Measurements from ENCODE around the gene SLC25A11.
"Not testable (repeated sequence)": the region's sequence is repeated elsewhere in the genome, so short reads cannot be mapped to it uniquely, and the experiment has no call there.

SLC25A11 gene

DNA sequence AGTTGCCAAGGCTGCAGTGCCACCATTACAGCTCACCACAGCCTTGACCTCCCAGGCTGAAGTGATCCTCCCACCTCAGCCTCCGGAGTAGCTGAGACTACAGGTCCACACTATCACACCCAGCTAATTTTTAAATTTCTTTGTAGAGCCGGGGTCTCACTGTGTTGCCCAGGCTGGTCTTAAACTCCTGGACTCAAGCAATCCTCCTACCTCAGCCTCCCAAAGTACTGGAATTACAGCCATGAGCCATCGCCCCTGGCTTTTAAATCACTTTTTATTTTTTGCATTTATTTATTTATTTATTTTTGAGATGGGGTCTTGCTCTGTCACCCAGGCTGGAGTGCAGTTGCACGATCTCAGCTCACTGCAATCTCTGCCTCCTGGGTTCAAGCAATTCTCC, 25.3 kb downstream of the SLC25A11 start:
- not testable (repeated sequence) for DNase-seq (ENCODE audit: low read depth)

DNA sequence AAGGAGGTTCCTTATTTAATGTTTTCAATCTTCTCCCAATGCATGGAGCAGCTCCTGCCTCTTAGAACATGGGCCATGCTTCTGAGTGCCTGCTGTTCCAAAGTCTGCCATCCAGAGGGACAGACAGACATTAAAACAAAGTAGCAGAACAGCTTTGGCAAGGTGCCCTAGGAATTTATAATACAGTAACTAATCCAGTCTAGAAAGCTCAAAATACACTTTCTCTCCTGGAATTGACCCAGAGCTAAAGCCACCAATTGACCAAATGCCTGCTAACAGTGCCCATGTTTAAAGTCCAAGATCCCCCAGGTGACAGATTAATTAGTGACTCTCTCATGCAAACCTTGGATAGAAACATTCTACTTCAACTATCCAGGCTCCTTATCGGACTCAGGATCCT, 25.9 kb downstream of the SLC25A11 start:
- no peak for DNase-seq (ENCODE audit: low read depth)

DNA sequence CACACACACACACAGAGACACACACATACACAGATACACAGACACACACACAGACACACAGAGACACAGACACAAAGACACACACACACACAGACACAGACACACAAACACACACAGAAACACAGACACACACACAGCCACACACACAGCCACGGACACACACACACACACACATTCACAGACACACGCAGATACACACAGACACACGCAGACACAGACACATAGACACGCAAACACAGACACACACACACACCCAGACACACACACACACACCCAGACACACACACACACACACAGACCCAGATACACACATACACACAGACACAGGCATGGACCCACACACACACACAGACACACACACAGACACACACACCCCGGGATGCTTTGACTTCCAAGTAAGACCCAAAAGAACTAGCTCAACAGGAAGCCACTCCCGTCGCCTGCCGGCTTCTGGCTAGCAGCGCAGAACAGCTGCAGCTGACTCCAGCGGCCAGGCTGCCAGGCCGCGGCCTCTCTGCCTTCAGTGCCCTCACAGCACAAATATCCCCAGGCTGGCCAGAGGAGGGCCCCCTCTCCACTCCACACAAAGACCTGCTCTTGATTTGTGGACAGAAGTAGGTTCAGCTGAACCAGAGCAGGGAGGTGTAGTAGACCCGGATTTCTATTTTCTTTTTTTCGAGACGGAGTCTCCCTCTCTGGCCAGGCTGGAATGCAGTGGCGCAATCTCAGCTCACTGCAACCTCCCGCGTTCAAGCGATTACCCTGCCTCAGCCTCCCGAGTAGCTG, 30.9 kb downstream of the SLC25A11 start:
- peak; percentile 70 for DNase-seq (ENCODE audit: low read depth)

DNA sequence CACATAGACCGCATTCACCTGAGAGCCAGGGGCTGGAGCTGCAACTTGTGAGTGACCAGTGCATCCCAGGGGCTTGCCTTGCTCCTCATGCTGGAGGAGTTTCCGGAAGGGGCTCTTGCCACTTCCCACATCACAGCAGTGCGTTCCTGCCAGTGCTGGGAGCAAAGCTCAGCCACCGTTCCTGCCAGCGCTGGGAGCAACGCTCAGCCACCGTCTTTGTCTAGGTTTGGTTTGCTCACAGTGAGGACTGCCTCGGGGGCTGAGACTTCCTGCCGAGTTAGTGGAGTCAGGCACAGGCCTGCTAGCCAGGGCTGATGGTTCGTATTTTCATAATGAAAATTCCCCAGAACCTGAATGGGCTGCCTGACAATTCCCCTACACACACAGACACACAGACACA, 31.5 kb downstream of the SLC25A11 start:
- no peak for DNase-seq (ENCODE audit: low read depth)

DNA sequence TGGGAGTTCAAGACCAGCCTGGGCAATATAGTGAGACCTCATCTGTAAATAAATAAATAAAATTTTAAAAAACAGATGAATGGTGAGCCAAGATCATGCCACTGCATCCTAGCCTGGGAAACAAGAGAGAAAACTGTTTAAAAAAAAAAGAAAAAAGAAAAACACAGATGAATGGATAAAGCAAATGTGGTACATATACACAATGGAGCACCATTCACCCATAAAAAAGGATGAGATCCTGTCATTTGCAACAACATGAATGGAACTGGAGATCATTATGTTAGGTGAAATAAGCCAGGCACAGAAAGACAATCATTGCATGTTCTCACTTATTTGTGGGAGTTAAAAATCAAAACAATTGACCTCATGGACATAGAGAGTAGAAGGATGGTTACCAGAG, 33.2 kb downstream of the SLC25A11 start:
- DNase-seq (ENCODE audit: low read depth) = not testable (repeated sequence)

DNA sequence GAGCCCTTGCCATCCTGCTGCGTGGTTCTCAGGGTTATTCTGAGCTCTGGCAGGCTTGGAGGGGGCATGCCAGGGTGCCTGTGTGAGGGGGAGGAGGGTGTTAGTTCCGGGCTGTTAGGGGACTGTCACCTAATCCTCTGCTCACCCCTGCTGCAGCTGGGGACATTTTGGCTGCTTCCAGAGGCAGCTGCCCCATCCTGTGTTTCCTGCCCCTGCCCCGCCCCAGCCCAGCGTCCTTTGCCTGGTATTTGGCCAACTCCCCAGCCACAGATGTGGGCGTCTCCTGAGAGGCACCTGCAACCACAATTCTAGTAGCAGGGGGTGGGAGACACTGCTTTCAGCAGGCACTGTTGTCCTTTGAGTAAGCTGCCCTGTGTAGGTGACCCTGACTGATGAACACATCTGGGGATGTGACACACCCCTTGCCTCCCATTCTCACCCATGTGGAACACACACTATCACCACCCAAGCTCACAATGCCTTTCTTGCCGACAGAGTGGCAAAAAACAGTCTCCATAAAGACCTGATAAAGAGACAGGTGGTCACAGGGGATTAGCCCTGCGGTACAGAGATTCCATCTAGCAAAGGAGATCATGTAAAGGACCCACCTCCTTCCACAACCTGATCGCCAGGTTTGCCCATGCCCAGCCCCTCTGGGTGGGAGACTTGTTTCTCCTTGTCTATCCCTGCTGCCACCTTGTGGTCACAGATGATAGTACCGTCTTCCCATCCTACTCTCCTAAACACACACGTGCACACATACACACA, 36.6 kb downstream of the SLC25A11 start, which contains the start of gene CHRNE:
Gene CHRNE, minus strand, starts transcription at position 48 of the 768 bp plus-strand sequence. Its CDS starts 35 bp downstream, at position 13.
- peak; percentile 67 for DNase-seq (ENCODE audit: low read depth)

DNA sequence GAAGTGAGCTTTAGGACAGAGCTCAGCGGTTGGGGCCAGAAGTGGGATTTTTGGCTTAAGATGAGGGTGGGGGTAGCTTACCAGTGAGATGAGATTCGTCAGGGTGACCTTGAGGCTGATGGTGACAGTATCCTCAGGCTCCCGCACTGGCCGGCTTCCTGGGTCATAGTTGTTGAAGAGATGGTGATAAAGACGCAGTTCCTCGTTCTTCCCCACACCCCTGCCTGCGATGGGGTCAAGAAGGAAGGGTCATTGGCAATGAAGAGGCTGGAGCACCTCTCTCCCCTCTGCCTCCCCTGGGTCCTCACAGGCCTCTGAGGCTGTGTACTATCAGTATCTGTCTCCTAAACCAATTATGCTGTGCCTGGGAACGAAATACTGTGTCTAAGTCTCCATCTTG, 37.3 kb downstream of the SLC25A11 start:
- no peak for DNase-seq (ENCODE audit: low read depth)

DNA sequence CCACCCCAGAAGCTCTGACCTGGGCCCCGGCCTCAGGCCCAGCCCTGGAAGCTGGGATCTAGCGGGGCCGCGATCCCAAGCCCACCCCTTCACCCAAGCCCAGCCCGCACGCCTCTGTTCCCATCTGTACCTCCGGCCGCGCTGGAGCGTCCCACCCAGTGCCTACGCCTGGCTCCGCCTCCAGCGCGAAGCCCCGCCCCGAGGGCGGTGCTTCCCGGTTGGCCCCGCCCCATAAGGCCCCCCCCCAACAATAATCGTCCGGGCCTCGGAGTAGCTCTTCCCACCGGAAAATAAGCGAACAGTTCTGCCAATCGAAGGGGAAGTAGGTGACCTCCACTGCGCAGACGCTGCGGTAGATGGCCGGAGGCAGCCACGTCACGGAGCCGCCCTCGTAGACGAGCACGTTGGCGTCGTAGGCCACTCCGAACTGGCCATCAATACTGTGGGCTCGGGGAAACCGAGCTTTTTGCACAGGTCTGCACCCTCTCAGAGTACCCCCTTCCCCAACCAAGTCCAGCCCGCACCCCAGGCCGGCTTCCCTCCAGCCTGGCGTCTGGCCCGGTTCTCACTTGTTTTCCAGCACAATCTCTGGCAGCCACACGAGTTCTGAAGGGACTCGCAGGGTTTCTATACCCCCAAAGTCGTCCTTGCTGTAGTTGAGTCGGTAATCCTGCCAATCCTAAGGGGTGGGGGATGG, 38.0 kb downstream of the SLC25A11 start:
- DNase-seq (ENCODE audit: low read depth) = no peak

DNA sequence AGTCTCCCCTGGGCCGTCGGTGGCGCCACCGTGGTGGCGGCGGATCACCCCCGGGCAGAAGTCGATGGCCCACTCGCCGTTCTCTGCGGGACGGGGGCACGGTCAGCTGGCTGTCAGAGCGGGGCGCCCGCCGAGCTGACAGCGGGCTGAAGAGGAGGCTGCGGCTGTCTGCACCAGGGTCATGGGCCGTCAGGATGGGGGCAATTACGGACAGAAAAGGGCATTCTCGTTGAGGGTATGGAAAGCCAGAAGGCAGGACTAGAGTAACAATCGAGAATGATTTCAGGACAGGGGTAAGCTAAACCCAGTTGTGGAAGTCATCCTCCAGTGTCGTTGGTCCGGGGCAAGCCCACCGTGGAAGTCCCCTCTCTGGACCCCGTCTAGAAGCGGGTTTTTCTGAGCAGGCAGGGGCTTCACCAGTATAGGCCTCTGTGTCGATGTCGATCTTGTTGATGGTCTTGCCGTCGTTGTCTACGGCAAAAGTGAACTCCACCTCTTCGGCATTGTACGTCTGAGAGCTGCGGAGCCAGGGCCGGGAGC, 38.7 kb downstream of the SLC25A11 start:
- DNase-seq (ENCODE audit: low read depth) = no peak

DNA sequence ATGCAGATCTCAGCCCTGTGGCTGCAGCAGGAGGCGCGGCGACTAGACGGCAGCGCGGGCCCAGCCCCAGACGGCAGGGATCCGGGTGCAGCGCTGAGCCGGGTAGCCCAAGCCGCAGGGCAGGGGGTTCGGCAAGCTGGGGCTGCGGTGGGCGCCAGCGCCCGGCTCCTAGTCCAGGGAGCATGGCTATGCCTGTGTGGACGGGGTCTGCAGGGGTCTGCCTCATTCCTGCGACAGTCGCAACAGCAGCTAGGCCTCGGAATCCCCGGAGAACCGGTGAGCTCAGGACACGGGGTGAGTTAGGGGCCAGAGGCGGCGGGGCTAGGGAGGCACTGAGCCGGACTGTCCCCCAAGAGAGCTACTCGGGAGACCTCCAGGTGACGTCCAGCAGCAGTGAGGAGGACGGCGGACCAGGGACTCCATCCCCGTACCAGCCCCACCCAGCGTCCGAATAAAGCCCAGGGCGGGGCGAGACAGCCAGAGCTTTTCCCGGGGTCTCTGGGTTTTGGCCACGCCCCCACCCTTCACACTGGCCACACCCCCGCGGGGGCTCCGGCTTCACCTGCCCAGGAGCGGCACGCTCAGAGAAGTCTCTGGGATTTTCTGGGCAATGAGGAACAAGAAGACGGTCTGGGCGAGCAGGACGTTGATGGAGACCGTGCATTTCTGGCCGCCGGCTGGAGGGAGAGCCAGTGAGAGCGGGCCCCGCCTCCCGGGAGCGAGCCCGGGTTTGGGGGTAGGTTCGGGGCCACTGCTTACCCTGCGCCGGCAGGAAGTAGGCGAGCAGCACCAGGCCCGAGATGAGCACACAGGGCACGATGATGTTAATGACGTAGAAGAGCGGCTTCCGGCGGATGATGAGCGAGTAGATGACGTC, 39.4 kb downstream of the SLC25A11 start:
- DNase-seq (ENCODE audit: low read depth) = peak; percentile 33

DNA sequence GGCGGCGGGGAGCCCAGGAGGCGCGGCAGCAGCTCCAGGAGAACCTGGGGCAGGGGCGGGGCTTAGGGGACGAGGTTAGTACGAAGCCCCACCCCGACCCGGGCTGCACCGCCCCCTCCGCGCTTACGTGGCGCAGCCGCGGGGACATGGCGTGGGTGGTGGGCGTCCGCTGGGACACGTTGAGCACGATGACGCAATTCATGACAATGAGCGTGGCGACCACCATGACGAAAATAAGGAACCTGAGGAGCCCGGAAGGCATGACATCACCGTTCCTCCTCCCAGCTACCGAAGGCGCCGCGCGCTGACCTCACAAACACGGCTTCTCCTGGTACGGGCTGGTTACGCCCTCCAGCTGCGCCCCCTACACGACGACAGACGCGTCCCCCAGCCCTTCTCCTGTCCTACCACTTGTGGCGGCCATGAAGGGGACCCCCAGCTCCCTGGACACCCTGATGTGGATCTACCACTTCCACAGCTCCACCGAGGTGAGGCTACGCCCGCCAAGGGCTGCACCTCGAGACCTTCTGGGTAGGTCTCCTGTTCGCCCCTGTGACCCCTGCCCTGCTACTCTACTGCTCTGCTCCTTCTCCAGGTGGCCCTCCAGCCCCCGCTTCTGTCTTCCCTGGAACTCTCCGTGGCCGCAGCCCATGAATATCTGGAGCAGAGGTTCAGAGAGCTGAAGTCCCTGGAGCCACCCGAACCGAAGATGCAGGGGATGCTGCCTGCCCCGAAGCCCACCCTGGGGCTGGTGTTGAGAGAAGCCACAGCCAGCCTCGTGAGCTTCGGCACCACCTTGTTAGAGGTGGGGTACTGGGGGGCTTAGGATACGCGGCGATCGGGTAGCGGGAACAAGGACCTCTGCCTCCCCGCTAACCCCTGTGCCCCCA, 40.3 kb downstream of the SLC25A11 start, which contains the start of gene C17orf107:
Gene C17orf107, plus strand, starts transcription at position 196 of the 890 bp plus-strand sequence. Its CDS starts 227 bp downstream, at position 423.
- DNase-seq (ENCODE audit: low read depth) = peak; percentile 96

DNA sequence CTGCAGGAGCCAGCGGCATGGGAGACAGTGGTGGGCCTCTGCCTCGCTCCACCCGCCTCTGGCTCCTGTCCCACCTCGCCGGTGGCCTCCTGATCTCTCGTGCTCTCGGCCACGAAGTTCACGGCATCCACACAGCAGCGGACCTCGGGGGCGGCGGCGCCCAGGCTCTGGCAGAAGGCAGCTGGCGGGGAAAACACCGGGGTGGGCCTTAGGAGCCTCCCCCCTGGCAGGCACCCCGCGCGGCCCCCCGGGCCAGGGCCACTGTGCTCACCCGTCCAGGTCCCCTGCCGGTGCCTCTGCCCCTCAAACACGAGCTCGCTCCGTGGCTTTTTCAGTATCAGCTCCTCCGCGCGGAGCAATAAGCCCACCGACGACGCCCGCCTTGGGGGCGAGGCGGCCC, 40.9 kb downstream of the SLC25A11 start:
- DNase-seq (ENCODE audit: low read depth) = no peak

DNA sequence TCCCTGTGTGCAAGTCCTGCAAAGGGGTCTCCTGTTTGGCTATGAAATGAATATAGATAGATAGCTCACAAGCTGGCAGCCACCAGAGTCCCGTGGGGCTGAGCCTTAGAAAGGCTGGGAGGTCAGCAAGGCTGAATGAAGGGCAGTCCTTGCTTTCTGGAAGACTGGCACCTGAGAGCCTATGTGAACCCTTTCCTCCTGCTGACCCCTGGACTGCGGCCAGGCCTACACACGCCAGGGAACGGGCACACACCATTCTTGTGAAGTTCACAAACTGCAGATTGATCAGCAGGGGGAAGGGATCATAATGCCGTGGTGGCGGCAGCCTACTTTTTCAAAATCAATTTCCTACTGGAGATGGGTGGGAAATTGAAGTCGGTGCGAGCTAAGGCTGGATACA, 41.5 kb downstream of the SLC25A11 start:
- DNase-seq (ENCODE audit: low read depth) = no peak

DNA sequence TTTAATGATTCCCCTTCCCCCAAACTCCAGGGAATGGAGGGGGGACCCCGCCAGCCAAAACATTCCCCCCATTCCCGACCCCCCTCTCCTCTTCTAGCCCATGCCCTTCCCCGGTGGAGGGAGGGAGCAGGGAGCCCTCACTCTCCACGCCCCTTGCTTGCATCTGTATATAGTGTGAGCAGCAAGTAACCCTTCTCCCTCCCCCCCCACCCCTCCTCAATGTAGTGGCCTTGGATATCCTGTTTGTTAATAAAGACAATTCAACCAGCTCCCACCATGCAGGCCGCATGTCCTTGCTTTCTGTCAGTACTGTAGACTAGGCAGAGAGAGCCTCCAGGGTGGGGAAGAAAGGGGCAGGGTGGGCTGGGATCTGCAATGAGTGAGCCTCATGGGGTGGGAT, 42.1 kb downstream of the SLC25A11 start:
- no peak for DNase-seq (ENCODE audit: low read depth)

DNA sequence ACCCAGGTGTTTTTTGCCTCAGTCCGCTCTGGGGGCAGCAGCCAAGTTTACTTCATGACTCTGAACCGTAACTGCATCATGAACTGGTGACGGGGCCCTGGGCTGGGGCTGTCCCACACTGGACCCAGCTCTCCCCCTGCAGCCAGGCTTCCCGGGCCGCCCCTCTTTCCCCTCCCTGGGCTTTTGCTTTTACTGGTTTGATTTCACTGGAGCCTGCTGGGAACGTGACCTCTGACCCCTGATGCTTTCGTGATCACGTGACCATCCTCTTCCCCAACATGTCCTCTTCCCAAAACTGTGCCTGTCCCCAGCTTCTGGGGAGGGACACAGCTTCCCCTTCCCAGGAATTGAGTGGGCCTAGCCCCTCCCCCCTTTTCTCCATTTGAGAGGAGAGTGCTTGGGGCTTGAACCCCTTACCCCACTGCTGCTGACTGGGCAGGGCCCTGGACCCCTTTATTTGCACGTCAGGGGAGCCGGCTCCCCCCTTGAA, 42.6 kb downstream of the SLC25A11 start:
- DNase-seq (ENCODE audit: low read depth) = no peak

DNA sequence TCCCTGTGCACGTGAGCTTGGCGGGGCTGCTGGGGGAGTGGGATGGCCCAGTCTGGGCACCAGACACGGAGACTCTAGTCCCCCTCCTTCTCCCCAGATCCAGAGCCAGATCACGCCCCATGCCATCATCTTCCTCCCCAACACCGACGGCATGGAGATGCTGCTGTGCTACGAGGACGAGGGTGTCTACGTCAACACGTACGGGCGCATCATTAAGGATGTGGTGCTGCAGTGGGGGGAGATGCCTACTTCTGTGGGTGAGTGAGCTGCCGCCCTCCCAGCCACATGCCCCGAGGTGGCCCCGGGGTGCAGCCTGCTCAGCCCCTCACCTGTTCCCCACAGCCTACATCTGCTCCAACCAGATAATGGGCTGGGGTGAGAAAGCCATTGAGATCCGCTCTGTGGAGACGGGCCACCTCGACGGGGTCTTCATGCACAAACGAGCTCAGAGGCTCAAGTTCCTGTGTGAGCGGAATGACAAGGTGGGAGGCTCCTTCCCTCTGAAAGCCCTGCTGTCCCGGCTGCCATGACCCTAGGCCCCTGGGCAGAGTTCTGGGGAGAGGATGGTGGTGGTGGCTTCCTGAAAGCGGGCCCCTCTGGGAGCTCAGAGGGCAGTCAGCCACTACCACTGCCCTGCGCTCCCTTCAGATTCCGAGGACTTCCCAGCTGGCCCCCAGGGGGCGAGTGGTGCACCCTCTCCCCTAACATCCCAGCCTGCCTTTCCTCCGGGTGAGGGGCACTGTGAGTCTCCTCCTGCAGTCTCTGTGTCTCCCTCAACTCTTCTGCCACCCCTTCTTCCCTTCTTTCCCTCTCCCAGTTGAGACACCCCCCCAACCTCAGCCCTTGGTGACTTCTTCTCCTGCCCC, 43.3 kb downstream of the SLC25A11 start:
- DNase-seq (ENCODE audit: low read depth) = no peak

DNA sequence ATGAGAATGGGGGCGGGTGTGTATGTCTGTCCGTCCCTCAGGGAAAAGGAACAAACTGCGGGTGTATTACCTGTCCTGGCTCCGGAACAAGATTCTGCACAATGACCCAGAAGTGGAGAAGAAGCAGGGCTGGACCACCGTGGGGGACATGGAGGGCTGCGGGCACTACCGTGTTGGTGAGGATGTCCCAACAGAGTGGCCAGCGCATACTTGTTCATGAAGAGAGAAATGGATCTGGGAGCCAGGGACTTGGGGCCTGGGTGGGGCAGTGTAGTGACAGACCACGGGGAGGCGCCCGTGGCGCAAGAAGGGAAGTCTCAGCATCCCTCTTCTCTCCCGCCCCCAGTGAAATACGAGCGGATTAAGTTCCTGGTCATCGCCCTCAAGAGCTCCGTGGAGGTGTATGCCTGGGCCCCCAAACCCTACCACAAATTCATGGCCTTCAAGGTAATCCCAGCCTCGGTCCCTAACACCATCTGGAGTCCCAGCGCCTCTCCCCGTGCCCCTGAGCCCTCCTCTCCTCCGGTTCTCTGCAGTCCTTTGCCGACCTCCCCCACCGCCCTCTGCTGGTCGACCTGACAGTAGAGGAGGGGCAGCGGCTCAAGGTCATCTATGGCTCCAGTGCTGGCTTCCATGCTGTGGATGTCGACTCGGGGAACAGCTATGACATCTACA, 44.1 kb downstream of the SLC25A11 start:
- no peak for DNase-seq (ENCODE audit: low read depth)

DNA sequence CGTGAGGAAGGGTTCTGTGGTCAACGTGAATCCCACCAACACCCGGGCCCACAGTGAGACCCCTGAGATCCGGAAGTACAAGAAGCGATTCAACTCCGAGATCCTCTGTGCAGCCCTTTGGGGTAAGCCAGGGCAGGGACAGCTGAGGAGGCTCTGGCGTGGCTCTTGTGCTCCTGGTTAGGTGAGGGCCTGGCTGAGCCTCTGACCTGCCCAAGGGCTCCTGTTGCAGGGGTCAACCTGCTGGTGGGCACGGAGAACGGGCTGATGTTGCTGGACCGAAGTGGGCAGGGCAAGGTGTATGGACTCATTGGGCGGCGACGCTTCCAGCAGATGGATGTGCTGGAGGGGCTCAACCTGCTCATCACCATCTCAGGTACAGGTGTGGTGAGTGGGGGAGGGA, 44.7 kb downstream of the SLC25A11 start:
- DNase-seq (ENCODE audit: low read depth) = no peak

Data from activated T-cell treated with anti-CD3 and anti-CD28 coated beads for 48 hours (primary cell).